NT2/D1 (cell line): ENCODE data around the gene PPOX.

Source experiments
- SUZ12 ChIP-seq: IDR thresholded peaks from 2 replicates; pipeline ENCODE4 v1.6.1; 2011; ENCODE audit not compliant: insufficient read length, insufficient read depth; ENCODE audit errors: extremely low read depth
- YY1 ChIP-seq: IDR thresholded peaks from 2 replicates; pipeline ENCODE4 v1.6.1; 2011; ENCODE audit not compliant: insufficient read length, insufficient read depth

DNA sequence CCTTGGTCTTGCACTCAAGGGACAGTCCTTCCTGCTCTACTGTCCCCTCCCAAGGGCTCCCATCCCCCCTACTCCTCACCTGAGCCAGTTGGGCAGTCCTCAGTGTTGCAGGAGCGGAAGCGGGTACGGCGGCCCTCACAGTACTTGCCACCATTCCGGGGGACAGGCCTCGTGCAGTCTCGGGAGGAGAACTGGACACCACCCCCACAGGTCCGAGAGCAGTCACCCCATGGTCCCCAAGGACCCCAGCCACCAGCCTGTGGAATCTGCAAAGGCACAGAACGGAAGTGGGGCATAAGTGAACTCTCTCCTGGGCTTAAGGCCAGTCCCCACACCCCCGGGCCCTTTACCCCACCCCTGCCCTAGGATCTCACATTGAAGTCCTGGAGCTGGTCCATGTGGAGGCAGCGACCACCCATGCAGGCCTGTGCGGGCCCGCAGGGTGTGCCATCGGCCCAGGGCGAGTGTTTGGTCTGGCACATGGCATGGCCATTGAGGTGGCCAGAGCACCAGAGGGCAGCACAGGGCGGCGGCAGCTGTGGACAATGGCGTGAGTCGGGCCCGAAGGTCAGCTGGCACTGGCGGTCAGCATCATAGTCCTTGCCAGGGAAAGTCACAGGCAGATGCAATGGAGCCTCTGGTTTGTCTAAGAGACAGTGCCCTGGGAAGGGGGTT is 27.5 kb downstream of the PPOX start:
- TF ChIP-seq SUZ12 (no peak), YY1 (no peak)
